HEK293 (cell line): ENCODE results near the gene RCOR1.

Experiments used
- CTCF ChIA-PET: fragments of 350-600 bp; formaldehyde crosslinking; extraction: SDS; loops from one replicate; lab custom pipeline; 2021; ENCODE audit warnings: antibody characterized with exemption; lab: Yijun Ruan, JAX
- POLR2A ChIA-PET: fragments of 300-600 bp; formaldehyde crosslinking; extraction: SDS; loops from one replicate; lab custom pipeline; 2020; ENCODE audit warnings: antibody characterized with exemption, inconsistent platforms; lab: Yijun Ruan, JAX
- H3K27ac ChIP-seq: fragments of 200-500 bp; sonication (Bioruptor generic); 2 replicates; pipeline ENCODE4 v1.5.1; 2014; ENCODE audit warnings: low read depth, low read length, control low read depth, inconsistent platforms; ENCODE audit errors: extremely low read depth
- H3K36me3 ChIP-seq, 2 experiments: fragments of 200-500 bp in 1 of 2; sonication (Bioruptor generic) in 1 of 2; 1 replicate in 1 of 2; 2 replicates in 1 of 2; pipeline ENCODE4 v1.5.1; 2014 to 2017; ENCODE audit warnings: inconsistent platforms in 2 of 2, low read length in 2 of 2; ENCODE audit not compliant: control insufficient read depth in 2 of 2, insufficient read depth in 1 of 2
- H3K4me1 ChIP-seq: fragments of 200-500 bp; sonication (Bioruptor generic); 2 replicates; pipeline ENCODE4 v1.5.1; 2014; ENCODE audit warnings: mild to moderate bottlenecking, low read length, inconsistent platforms; ENCODE audit not compliant: control insufficient read depth, insufficient read depth
- H3K4me3 ChIP-seq: 2 replicates; pipeline ENCODE4 v1.5.1; 2011; ENCODE audit warnings: low read depth, mild to moderate bottlenecking, control low read depth, low read length, moderate library complexity
- H3K9me3 ChIP-seq: fragments of 200-500 bp; sonication (Bioruptor generic); 2 replicates; pipeline ENCODE4 v1.5.1; 2014; ENCODE audit warnings: low read depth, low read length, inconsistent platforms; ENCODE audit not compliant: control insufficient read depth, insufficient read depth
- IKZF3 ChIP-seq: fragments of 450-650 bp; IDR thresholded peaks from 2 replicates; pipeline ENCODE4 v1.5.0; 2018; ENCODE audit warnings: missing biosample characterization, mild to moderate bottlenecking, missing genetic modification characterization, moderate library complexity
- OSR2 ChIP-seq: fragments of 450-650 bp; formaldehyde crosslinking; IDR thresholded peaks from 2 replicates; pipeline ENCODE4 v1.5.1; 2016; ENCODE audit warnings: missing biosample characterization, missing genetic modification characterization
- PRDM1 ChIP-seq: fragments of 450-650 bp; formaldehyde crosslinking; IDR thresholded peaks from 2 replicates; pipeline ENCODE4; 2016; ENCODE audit warnings: missing biosample characterization, missing genetic modification characterization
- ZBTB17 ChIP-seq: fragments of 450-650 bp; formaldehyde crosslinking; IDR thresholded peaks from 2 replicates; pipeline ENCODE4 v1.5.1; 2016; ENCODE audit warnings: missing biosample characterization, missing genetic modification characterization
- ZBTB48 ChIP-seq: fragments of 450-650 bp; formaldehyde crosslinking; IDR thresholded peaks from 2 replicates; pipeline ENCODE4 v1.5.1; 2016; ENCODE audit warnings: missing biosample characterization, missing genetic modification characterization
- ZFHX2 ChIP-seq: fragments of 450-650 bp; formaldehyde crosslinking; conservative IDR thresholded peaks from 2 replicates; pipeline ENCODE4 v1.5.1; 2016; ENCODE audit warnings: missing biosample characterization, missing genetic modification characterization
- ZFP41 ChIP-seq: fragments of 450-650 bp; formaldehyde crosslinking; IDR thresholded peaks from 2 replicates; pipeline ENCODE4 v1.5.1; 2016; ENCODE audit warnings: missing biosample characterization, missing genetic modification characterization, borderline replicate concordance
- ZNF10 ChIP-seq: fragments of 450-650 bp; formaldehyde crosslinking; IDR thresholded peaks from 2 replicates; pipeline ENCODE4 v1.5.1; 2017; ENCODE audit warnings: missing biosample characterization, missing genetic modification characterization
- ZNF146 ChIP-seq: fragments of 450-650 bp; formaldehyde crosslinking; IDR thresholded peaks from 2 replicates; pipeline ENCODE4 v1.5.1; 2016; ENCODE audit warnings: missing biosample characterization, missing genetic modification characterization
- ZNF174 ChIP-seq: fragments of 450-650 bp; formaldehyde crosslinking; IDR thresholded peaks from 2 replicates; pipeline ENCODE4 v1.5.0; 2017; ENCODE audit warnings: missing biosample characterization, mild to moderate bottlenecking, missing genetic modification characterization
- ZNF23 ChIP-seq: fragments of 450-650 bp; formaldehyde crosslinking; IDR thresholded peaks from 2 replicates; pipeline ENCODE4 v1.5.1; 2016; ENCODE audit warnings: missing biosample characterization, missing genetic modification characterization, borderline replicate concordance
- ZNF324 ChIP-seq: fragments of 450-650 bp; formaldehyde crosslinking; IDR thresholded peaks from 2 replicates; pipeline ENCODE4 v1.5.1; 2016; ENCODE audit warnings: missing biosample characterization, missing genetic modification characterization
- ZNF335 ChIP-seq: fragments of 450-650 bp; formaldehyde crosslinking; conservative IDR thresholded peaks from 2 replicates; pipeline ENCODE4 v1.5.1; 2016; ENCODE audit warnings: missing biosample characterization, missing genetic modification characterization
- ZNF366 ChIP-seq: fragments of 450-650 bp; formaldehyde crosslinking; conservative IDR thresholded peaks from 2 replicates; pipeline ENCODE4 v1.5.1; 2016; ENCODE audit warnings: missing biosample characterization, missing genetic modification characterization
- ZNF416 ChIP-seq: fragments of 450-650 bp; formaldehyde crosslinking; IDR thresholded peaks from 2 replicates; pipeline ENCODE4 v1.5.1; 2016; ENCODE audit warnings: missing biosample characterization, missing genetic modification characterization
- ZNF473 ChIP-seq: fragments of 450-650 bp; formaldehyde crosslinking; IDR thresholded peaks from 2 replicates; pipeline ENCODE4 v1.5.1; 2017; ENCODE audit warnings: missing biosample characterization, missing genetic modification characterization
- ZNF600 ChIP-seq: fragments of 450-650 bp; formaldehyde crosslinking; IDR thresholded peaks from 2 replicates; pipeline ENCODE4 v1.5.1; 2016; ENCODE audit warnings: missing biosample characterization, missing genetic modification characterization
- ZNF837 ChIP-seq: fragments of 450-650 bp; formaldehyde crosslinking; IDR thresholded peaks from 2 replicates; pipeline ENCODE4 v1.5.1; 2016; ENCODE audit warnings: missing biosample characterization, missing genetic modification characterization
- TF ChIP-seq, protein P1 (sequence below): fragments of 450-650 bp; formaldehyde crosslinking; IDR thresholded peaks from 2 replicates; pipeline ENCODE4 v1.5.1; 2016; ENCODE audit warnings: missing biosample characterization, missing genetic modification characterization, borderline replicate concordance
- TF ChIP-seq, protein P2 (sequence below): fragments of 450-650 bp; formaldehyde crosslinking; IDR thresholded peaks from 2 replicates; pipeline ENCODE4 v1.5.1; 2016; ENCODE audit warnings: missing biosample characterization, missing genetic modification characterization
- TF ChIP-seq, protein P3 (sequence below): fragments of 450-650 bp; formaldehyde crosslinking; IDR thresholded peaks from 2 replicates; pipeline ENCODE4 v1.5.1; 2016; ENCODE audit warnings: missing biosample characterization, missing genetic modification characterization, low read depth
- TF ChIP-seq, protein P4 (sequence below): fragments of 450-650 bp; formaldehyde crosslinking; IDR thresholded peaks from 2 replicates; pipeline ENCODE4 v1.5.1; 2016; ENCODE audit warnings: missing biosample characterization, missing genetic modification characterization, low read depth

Gene RCOR1

DNA sequence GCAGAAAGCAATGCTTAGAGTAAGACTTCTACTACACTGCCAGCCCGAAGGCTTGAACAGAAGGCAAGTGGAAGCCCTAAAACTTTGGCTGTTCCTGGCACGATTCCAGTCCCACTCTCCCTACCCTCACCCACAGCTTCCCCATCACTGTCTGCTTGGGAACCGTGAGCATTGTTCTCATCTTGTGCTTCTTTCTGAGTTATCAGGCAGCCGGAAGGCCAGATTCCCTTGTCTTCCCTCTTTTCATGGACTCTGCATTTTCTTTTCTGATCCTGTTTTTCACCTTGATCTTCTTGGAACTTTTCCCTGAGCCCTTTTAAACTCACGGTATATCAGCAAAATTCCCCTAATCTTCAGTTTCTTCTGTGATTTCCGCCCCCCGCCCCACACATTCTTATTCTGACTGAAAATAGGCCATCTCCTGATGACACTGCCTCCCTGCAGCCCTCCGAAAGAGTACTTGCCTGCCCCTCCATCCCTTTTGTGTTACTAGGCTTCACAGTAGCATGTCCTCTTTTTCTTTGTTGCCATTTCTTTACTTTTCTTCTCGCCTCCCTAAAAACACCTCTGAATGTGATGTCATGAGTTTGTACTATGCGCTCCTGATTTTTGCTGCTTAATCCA, 29.9 kb downstream of the RCOR1 start:
- Histone ChIP-seq H3K27ac (no peak overlapping the region), H3K4me1 (peaks cover 8% of the 10 kb centered on the region), H3K4me3 (no peak overlapping the region), H3K36me3 (peaks cover 0 to 3% of the 10 kb centered on the region in 2 experiments; a peak in 1 of 3 replicates), H3K9me3 (no peaks in the 10 kb centered on the region)
- no peak for TF ChIP-seq IKZF3 (tag by site-specific recombination)
- TF ChIP-seq ZFP41 (tag by site-specific recombination) = no peak
- TF ChIP-seq, protein P1, sequence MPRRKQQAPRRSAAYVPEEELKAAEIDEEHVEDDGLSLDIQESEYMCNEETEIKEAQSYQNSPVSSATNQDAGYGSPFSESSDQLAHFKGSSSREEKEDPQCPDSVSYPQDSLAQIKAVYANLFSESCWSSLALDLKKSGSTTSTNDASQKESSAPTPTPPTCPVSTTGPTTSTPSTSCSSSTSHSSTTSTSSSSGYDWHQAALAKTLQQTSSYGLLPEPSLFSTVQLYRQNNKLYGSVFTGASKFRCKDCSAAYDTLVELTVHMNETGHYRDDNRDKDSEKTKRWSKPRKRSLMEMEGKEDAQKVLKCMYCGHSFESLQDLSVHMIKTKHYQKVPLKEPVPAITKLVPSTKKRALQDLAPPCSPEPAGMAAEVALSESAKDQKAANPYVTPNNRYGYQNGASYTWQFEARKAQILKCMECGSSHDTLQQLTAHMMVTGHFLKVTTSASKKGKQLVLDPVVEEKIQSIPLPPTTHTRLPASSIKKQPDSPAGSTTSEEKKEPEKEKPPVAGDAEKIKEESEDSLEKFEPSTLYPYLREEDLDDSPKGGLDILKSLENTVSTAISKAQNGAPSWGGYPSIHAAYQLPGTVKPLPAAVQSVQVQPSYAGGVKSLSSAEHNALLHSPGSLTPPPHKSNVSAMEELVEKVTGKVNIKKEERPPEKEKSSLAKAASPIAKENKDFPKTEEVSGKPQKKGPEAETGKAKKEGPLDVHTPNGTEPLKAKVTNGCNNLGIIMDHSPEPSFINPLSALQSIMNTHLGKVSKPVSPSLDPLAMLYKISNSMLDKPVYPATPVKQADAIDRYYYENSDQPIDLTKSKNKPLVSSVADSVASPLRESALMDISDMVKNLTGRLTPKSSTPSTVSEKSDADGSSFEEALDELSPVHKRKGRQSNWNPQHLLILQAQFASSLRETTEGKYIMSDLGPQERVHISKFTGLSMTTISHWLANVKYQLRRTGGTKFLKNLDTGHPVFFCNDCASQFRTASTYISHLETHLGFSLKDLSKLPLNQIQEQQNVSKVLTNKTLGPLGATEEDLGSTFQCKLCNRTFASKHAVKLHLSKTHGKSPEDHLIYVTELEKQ (tag by site-specific recombination) = no peak
- no peak for TF ChIP-seq ZNF146 (tag by site-specific recombination)
- no peak for TF ChIP-seq ZNF23 (tag by site-specific recombination)
- TF ChIP-seq ZFHX2 (tag by site-specific recombination) = peak; percentile 32; the same call in 1 of the 2 replicates
- TF ChIP-seq ZNF600 (tag by site-specific recombination) = peak; percentile 41; the same call in 1 of the 2 replicates
- no peak for TF ChIP-seq ZNF174 (tag by site-specific recombination)
- TF ChIP-seq ZNF366 (tag by site-specific recombination) = peak; percentile 36; the same call in 1 of the 2 replicates
- TF ChIP-seq ZBTB48 (tag by site-specific recombination) = peak; percentile 70
- no peak for TF ChIP-seq ZNF473 (tag by site-specific recombination)
- TF ChIP-seq ZBTB17 (tag by site-specific recombination) = peak; percentile 79
- TF ChIP-seq, protein P2, sequence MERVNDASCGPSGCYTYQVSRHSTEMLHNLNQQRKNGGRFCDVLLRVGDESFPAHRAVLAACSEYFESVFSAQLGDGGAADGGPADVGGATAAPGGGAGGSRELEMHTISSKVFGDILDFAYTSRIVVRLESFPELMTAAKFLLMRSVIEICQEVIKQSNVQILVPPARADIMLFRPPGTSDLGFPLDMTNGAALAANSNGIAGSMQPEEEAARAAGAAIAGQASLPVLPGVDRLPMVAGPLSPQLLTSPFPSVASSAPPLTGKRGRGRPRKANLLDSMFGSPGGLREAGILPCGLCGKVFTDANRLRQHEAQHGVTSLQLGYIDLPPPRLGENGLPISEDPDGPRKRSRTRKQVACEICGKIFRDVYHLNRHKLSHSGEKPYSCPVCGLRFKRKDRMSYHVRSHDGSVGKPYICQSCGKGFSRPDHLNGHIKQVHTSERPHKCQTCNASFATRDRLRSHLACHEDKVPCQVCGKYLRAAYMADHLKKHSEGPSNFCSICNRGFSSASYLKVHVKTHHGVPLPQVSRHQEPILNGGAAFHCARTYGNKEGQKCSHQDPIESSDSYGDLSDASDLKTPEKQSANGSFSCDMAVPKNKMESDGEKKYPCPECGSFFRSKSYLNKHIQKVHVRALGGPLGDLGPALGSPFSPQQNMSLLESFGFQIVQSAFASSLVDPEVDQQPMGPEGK (tag by site-specific recombination) = peak; percentile 31
- TF ChIP-seq ZNF416 (tag by site-specific recombination) = no peak
- TF ChIP-seq PRDM1 (tag by site-specific recombination) = peak; percentile 90
- 0 out of 2 replicates have a peak, but pooled peaks have one; percentile 20 for TF ChIP-seq ZNF10 (tag by site-specific recombination)
- no peak for TF ChIP-seq ZNF837
- TF ChIP-seq, protein P3, sequence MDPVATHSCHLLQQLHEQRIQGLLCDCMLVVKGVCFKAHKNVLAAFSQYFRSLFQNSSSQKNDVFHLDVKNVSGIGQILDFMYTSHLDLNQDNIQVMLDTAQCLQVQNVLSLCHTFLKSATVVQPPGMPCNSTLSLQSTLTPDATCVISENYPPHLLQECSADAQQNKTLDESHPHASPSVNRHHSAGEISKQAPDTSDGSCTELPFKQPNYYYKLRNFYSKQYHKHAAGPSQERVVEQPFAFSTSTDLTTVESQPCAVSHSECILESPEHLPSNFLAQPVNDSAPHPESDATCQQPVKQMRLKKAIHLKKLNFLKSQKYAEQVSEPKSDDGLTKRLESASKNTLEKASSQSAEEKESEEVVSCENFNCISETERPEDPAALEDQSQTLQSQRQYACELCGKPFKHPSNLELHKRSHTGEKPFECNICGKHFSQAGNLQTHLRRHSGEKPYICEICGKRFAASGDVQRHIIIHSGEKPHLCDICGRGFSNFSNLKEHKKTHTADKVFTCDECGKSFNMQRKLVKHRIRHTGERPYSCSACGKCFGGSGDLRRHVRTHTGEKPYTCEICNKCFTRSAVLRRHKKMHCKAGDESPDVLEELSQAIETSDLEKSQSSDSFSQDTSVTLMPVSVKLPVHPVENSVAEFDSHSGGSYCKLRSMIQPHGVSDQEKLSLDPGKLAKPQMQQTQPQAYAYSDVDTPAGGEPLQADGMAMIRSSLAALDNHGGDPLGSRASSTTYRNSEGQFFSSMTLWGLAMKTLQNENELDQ = no peak
- TF ChIP-seq OSR2 = 0 out of 2 replicates have a peak, but pooled peaks have one; percentile 14
- no peak for TF ChIP-seq ZNF324
- peak; percentile 44; the same call in 1 of the 2 replicates for TF ChIP-seq ZNF335 (tag by site-specific recombination)
- TF ChIP-seq, protein P4, sequence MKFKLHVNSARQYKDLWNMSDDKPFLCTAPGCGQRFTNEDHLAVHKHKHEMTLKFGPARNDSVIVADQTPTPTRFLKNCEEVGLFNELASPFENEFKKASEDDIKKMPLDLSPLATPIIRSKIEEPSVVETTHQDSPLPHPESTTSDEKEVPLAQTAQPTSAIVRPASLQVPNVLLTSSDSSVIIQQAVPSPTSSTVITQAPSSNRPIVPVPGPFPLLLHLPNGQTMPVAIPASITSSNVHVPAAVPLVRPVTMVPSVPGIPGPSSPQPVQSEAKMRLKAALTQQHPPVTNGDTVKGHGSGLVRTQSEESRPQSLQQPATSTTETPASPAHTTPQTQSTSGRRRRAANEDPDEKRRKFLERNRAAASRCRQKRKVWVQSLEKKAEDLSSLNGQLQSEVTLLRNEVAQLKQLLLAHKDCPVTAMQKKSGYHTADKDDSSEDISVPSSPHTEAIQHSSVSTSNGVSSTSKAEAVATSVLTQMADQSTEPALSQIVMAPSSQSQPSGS (tag by site-specific recombination) = peak; percentile 53; the same call in 1 of the 2 replicates
- ChIA-PET CTCF (no interaction called here), POLR2A (no interaction called here)
